Lower leg skin (tissue), 3 donors: ENCODE data around the gene ADIPOQ.

ENCODE experiments used
- CTCF ChIP-seq, 3 donors: fragments of 450-650 bp; IDR thresholded peaks; one replicate each; pipeline ENCODE4 v1.5.1; 2016; ENCODE audit warnings: antibody characterized with exemption in 3 of 3, mild to moderate bottlenecking in 3 of 3, moderate library complexity in 2 of 3
- POLR2A ChIP-seq, 2 donors: fragments of 450-650 bp; IDR thresholded peaks; one replicate each; pipeline ENCODE4 v1.6.1; 2016 to 2017; ENCODE audit warnings: antibody characterized with exemption in 2 of 2, mild to moderate bottlenecking in 1 of 2, moderate library complexity in 1 of 2

GRCh38 chr3:186882881-186883685 is 40.6 kb downstream of the ADIPOQ start:
- TF ChIP-seq POLR2A (IDR thresholded peaks at IDR 0.05) (no peak), CTCF (IDR thresholded peaks at IDR 0.05) (no peak)
